Fibroblast of peridontal ligament (primary cell): ENCODE results near the gene CAMKMT.

Experiments
- DNase-seq: peaks from one replicate; pipeline ENCODE4 v3.0.0-alpha.2; 2010; ENCODE audit errors: extremely low read depth

Gene CAMKMT

DNA sequence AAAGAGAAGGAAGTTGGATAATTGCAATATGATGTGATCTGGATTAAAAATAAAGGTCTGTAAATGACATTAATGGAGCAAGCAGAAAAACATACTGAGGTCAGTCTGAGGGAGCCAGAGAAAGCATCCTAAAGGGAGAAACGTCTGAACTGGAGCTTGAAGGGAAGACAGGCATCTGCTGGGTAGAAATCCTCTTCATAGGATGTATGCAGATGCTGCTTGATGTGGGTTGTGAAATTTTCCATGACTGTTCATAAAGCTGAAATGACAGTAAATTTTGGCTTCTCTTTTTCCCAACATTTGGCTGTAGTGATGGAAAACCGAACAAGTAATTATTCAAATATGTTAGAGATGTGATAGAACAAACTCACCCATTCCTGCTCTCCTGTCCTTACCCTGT is 287.6 kb downstream of the CAMKMT start:
- peak; percentile 29 for DNase-seq

GRCh38 chr2:44650796-44651195 is 289.0 kb downstream of the CAMKMT start:
- no peak for DNase-seq

DNA sequence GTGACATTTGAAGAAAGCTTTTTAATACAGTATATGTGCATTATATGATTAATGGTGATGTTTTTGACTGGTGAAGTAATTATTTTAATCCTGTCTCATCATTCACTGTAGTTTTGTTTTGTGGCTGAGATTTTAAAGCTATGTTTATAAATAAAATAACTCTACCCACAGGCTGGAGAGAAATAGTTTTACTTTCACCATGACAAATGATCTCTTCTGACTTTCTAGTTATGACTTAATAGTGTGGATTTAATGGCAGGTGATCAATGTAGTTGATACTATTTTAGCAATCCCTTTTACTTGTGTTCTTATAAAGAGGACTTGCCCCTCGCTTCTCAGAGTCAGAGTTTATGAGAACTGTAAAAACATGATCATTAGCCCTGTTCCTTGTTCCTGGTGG is 290.2 kb downstream of the CAMKMT start:
- no peak for DNase-seq

DNA sequence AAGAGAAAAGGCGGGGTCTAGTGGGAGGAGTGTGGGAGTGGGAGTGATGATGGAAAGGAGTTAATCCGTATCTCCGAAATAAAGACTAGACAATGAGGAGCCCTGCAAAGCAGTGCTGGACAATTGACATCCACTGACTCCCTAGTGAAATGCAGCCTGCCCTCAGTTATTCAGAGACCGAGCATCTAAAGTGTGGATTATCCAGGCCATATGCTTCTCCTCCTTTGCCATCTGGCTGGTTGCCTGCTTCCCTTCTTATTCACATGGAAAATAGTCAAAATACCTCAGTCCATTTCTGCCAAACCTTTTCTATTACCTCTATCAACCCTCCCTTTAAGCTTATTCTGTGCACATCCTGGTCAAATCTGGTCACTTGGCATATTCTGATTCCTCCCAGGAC is 291.0 kb downstream of the CAMKMT start:
- no peak for DNase-seq

DNA sequence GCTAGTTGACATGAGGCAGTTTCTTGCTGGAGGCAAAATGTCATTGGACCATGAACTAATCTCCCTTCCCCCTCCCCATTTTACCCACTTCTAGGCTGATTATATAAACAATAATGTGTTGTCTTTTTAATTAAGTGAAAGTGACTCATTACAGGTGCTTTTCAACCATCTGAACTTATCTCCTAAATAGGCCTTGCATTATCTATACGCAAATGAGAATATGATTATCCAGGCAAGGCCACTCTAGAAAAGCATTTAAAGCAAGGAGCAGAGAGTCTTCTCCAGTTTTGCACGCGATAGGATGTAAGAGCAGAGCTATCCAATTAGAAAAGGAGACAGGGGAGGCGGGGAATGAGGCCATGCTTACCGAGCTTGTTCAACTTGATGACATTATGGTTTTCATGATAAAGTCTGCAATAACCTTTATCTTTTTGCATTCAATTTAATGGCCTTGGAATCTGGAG is 293.7 kb downstream of the CAMKMT start:
- no peak for DNase-seq

- no peak for DNase-seq
Observed at GRCh38 chr2:44656460-44656859, 294.7 kb downstream of the CAMKMT start.

GRCh38 chr2:44663471-44664073 is 301.8 kb downstream of the CAMKMT start:
- no peak for DNase-seq

- DNase-seq, result no peak
Observed at GRCh38 chr2:44668336-44668735, 306.6 kb downstream of the CAMKMT start.

GRCh38 chr2:44671276-44671675 is 309.5 kb downstream of the CAMKMT start:
- DNase-seq, result no peak

DNA sequence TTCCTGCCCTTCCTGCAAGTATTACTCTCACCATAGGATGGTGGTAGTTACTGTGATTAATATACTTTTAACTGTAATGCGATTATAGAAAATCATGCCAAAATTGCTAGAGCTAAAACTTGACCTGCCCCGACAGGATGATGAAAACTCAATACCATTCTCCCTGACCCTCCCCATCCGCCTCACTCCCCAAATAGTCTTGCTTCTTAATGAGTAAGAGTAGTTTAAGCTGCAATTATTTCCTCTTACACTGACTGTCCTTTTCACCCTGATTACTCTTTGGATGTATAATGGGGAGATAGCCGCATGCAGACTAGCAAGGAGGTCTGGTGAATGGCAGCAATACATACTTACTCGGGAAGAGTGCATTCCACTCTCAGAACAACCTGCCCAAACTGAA is 310.2 kb downstream of the CAMKMT start:
- DNase-seq, result no peak

GRCh38 chr2:44672431-44672830 is 310.7 kb downstream of the CAMKMT start:
- no peak for DNase-seq

- no peak for DNase-seq
Observed at GRCh38 chr2:44674473-44675284, 312.9 kb downstream of the CAMKMT start.

DNA sequence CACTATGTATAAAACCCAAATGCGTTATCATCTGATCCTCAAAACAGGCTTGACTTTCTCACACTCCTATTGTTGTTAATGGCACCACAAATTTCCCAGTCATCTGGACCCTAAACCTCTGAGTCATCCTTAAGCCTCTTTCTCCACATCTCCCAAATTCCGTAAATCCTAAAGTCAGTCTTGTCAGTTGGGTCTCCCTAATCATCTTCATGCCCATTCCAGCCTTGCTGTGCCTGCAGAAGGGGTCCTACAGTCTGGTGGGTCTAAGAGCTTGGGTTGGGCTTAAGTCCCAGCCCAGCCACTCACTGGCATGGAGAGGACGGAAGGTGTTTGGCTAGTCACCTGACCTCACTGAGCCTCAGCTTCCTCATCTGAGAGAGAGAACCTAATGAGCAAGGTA is 314.6 kb downstream of the CAMKMT start:
- no peak for DNase-seq

GRCh38 chr2:44679584-44679983 is 317.8 kb downstream of the CAMKMT start:
- no peak for DNase-seq

- no peak for DNase-seq
Observed at GRCh38 chr2:44679990-44680389, 318.2 kb downstream of the CAMKMT start.

GRCh38 chr2:44680424-44680971 is 318.8 kb downstream of the CAMKMT start:
- no peak for DNase-seq

GRCh38 chr2:44680983-44681531 is 319.3 kb downstream of the CAMKMT start:
- DNase-seq, result peak; percentile 50

- DNase-seq, result no peak
Observed at GRCh38 chr2:44682459-44682858, 320.7 kb downstream of the CAMKMT start.

- no peak for DNase-seq
Observed at GRCh38 chr2:44684559-44684958, 322.8 kb downstream of the CAMKMT start.

DNA sequence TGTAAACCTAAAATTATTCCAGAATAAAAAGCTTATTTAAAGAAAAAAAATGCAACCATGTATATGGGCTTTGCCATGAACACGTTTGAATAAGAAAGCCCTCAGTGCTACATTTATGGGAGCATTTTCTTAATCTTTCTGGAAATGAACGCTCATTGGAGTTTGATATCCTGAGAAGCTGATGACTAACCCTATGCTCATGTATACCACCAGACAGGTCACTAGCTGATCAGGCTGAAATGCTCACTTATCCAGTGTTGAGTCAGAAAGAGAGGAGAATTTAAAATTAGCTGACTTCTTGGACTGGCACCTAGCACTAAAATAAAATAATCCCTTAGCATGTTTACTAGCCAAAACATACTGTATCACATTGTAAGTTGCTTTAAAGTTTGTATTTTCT is 324.8 kb downstream of the CAMKMT start:
- peak; percentile 53 for DNase-seq

DNA sequence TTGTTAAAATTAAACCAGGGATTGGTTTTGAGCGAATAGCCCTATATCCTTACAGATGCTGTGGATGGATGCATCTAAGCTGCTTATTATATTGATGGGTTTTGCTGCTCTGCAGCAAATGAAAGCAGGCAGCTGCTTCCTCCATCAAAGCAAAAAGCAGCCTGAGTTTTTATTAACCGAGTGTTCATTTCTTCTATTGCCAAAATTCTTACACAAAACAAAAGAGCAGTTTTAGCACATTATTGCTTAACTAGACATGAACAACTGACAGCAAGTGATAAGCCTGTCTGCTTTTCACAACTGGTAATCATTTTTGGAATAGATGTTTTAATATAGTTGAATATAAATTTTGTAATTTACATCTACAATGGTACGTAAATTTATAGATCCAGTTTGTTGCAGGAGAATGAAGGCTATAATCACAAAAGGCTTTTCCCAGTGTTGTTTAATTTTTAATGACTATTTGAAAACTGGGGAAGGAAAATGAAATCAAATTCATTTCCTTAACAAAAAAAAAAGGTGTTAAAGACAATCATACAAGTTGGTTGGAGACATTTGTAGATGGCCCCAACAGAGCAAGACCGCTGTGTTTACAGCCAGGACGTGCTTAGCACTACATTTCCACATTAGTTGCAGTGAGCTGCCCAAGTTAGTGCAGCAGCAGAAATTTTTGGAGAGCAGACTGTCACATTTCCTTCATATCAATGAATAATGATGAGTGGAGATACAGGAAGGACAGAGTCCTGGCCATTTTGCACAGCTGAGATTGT is 326.1 kb downstream of the CAMKMT start:
- DNase-seq, result no peak
